Spleen (tissue), 7 donors: Measurements from ENCODE around the gene RSPH1.

Experiments used
- CTCF ChIP-seq, 11 experiments: fragments of 200-600 bp in 7 of 11; fragments of 450-650 bp in 4 of 11; sonication (generic) in 4 of 11; IDR thresholded peaks in 8 of 11; conservative IDR thresholded peaks in 3 of 11; 1 replicate in 7 of 11; 2 replicates in 4 of 11; pipeline versions ENCODE4 v1.4.0 to v1.8.0; 2016 to 2021; ENCODE audit warnings: antibody characterized with exemption in 11 of 11, inconsistent platforms in 4 of 11, mild to moderate bottlenecking in 1 of 11
- POLR2A ChIP-seq, 3 donors: fragments of 450-650 bp; IDR thresholded peaks; one replicate each; pipeline ENCODE4 v1.5.1; 2017; ENCODE audit warnings: antibody characterized with exemption in 3 of 3, mild to moderate bottlenecking in 1 of 3
- donor health status: DM: no; HTN: no; CAD: no; lungs with moderate emphysema.
- donor health status: DM: no; HTN: no; CAD: no.
- donor health status: DM: no; HTN: no; CAD: no.

- TF ChIP-seq POLR2A (IDR thresholded peaks at IDR 0.05) = no peak
- no peak for TF ChIP-seq CTCF (IDR thresholded peaks at IDR 0.05 in 8 of 11, conservative IDR thresholded peaks at IDR 0.05 in 3 of 11)
Measured at GRCh38 chr21:42443181-42443785, 52.7 kb downstream of the RSPH1 start.
